Kidney epithelial cell (primary cell): ENCODE measurements around the gene LNX1. TPM values are rescaled to one million over a fixed set of nuclear protein-coding genes. Genes with fewer than 3 reads are reported as not detected.

ENCODE experiments used
- DNase-seq: peaks from one replicate; pipeline ENCODE4 v3.0.0-alpha.2; 2010; ENCODE audit warnings: low read depth
- H3K27me3 ChIP-seq: 2 replicates; pipeline ENCODE4 v1.6.0; 2011; ENCODE audit warnings: low read length; ENCODE audit not compliant: control insufficient read depth, insufficient read depth
- H3K36me3 ChIP-seq: 2 replicates; pipeline ENCODE4 v1.5.1; 2011; ENCODE audit warnings: low read length; ENCODE audit not compliant: control insufficient read depth, insufficient read depth
- H3K4me3 ChIP-seq: 2 replicates; pipeline ENCODE4 v1.5.1; 2011; ENCODE audit warnings: low read depth, mild to moderate bottlenecking, control low read depth, low read length
- total RNA-seq: library from RNA; depleted of rRNA; stranded (reverse); fragments of >200 nt; gene quantifications from 2 replicates; pipeline ENCODE4 v1.2.3, GENCODE V29; 2015
- TF ChIP-seq, protein P1 (sequence below): IDR thresholded peaks from 2 replicates; pipeline ENCODE4 v1.5.1; 2011; ENCODE audit warnings: mild to moderate bottlenecking, moderate library complexity, low read length, control low read depth, inconsistent platforms; ENCODE audit not compliant: insufficient read depth, poor library complexity, severe bottlenecking

Gene LNX1
- total RNA-seq, 1 donor from 2014 or later: 6.9 TPM

GRCh38 chr4:53586121-53586816 is 5.0 kb downstream of the LNX1 start:
- Histone ChIP-seq H3K36me3 (no peaks in the 10 kb centered on the region), H3K27me3 (no peaks in the 10 kb centered on the region), H3K4me3 (no peak overlapping the region)
- no peak for DNase-seq
- TF ChIP-seq, protein P1, sequence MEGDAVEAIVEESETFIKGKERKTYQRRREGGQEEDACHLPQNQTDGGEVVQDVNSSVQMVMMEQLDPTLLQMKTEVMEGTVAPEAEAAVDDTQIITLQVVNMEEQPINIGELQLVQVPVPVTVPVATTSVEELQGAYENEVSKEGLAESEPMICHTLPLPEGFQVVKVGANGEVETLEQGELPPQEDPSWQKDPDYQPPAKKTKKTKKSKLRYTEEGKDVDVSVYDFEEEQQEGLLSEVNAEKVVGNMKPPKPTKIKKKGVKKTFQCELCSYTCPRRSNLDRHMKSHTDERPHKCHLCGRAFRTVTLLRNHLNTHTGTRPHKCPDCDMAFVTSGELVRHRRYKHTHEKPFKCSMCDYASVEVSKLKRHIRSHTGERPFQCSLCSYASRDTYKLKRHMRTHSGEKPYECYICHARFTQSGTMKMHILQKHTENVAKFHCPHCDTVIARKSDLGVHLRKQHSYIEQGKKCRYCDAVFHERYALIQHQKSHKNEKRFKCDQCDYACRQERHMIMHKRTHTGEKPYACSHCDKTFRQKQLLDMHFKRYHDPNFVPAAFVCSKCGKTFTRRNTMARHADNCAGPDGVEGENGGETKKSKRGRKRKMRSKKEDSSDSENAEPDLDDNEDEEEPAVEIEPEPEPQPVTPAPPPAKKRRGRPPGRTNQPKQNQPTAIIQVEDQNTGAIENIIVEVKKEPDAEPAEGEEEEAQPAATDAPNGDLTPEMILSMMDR: no peak

DNA sequence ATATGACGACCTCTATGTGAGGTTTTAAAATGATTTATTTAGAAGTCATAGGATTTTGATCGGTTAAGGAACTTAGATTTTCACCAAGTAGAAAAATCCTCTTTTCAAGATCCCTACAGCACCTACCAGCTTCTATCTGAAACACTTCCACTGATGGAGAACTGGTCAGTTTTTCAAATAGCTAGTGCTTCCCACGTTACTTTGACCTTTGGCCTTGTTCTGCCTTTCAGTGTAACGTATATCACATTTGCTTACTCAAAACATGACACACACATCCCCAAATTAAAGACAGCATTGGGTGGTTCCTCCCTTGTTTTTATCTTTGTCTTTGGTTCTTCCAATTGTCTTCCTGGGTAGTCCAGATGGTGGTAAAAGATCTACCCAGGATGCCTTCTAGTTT is 6.6 kb downstream of the LNX1 start:
- H3K36me3 ChIP-seq: no peaks in the 10 kb centered on the region
- TF ChIP-seq, protein P1: no peak
- H3K27me3 ChIP-seq: no peaks in the 10 kb centered on the region
- H3K4me3 ChIP-seq: no peak overlapping the region
- no peak for DNase-seq

GRCh38 chr4:53583513-53583912 is 7.8 kb downstream of the LNX1 start:
- no peak overlapping the region for H3K4me3 ChIP-seq
- no peaks in the 10 kb centered on the region for H3K27me3 ChIP-seq
- TF ChIP-seq, protein P1: no peak
- DNase-seq: no peak
- no peaks in the 10 kb centered on the region for H3K36me3 ChIP-seq

DNA sequence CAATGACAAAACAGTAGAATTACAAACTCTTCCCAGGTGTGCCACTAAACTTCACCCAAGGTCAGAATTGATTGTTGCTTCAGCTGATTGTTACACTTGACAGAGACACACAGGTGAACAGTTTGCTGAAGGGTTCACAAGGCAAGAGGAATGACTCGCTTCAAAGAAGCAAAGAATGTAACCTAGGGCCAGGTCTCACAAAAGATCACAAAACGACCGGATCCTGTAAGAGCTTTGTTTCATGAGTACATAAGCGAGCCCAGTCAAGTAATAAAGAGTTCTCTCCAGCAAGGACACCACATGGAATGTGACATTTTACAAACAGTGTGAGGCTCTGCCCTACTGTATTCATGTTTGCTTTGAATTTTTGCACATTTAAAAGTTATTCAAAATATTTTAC is 9.1 kb downstream of the LNX1 start:
- DNase-seq: no peak
- no peaks in the 10 kb centered on the region for H3K27me3 ChIP-seq
- TF ChIP-seq, protein P1: no peak
- H3K4me3 ChIP-seq: no peak overlapping the region
- no peaks in the 10 kb centered on the region for H3K36me3 ChIP-seq

DNA sequence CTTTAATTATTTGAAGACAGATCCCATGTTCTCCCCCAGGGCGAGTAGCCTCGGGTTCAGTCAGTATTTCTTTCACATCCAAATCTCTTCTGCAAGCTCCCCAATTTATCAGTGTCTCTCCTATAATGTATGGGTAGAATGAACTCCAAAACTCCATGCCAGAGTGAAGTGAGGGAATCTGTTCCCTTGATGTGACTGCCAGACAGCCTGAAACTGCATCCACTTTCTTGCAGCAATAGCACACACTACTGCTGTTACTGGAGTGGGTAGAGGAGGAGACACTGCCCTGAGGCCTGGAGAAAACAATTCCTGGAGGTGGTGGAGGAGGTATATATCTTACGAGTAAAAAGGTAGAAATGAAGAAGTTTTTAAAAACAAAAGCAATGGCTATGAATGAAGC is 11.0 kb downstream of the LNX1 start:
- Histone ChIP-seq H3K4me3 (no peak overlapping the region), H3K36me3 (no peaks in the 10 kb centered on the region), H3K27me3 (no peaks in the 10 kb centered on the region)
- DNase-seq: no peak
- TF ChIP-seq, protein P1: no peak

GRCh38 chr4:53579826-53580225 is 11.5 kb downstream of the LNX1 start:
- no peak for DNase-seq
- TF ChIP-seq, protein P1: no peak
- no peak overlapping the region for H3K4me3 ChIP-seq

More at GRCh38 chr4:53579826-53580225, 11.5 kb downstream of the LNX1 start:
- no peaks in the 10 kb centered on the region for H3K36me3 ChIP-seq
- H3K27me3 ChIP-seq: no peaks in the 10 kb centered on the region
